Fibroblast of mammary gland (primary cell): Measurements from ENCODE around the gene RASA3.

ENCODE experiments used
- DNase-seq: peaks from one replicate; pipeline ENCODE4 v3.0.0-alpha.2; 2010; ENCODE audit warnings: low read depth
- H3K4me3 ChIP-seq: 2 replicates; pipeline ENCODE4 v1.5.1; 2011; ENCODE audit warnings: low read depth, mild to moderate bottlenecking, low read length, moderate library complexity; ENCODE audit not compliant: control insufficient read depth
- CTCF ChIP-seq: conservative IDR thresholded peaks from 2 replicates; pipeline ENCODE4 v1.5.1; 2011; ENCODE audit warnings: low read depth, low read length, inconsistent platforms; ENCODE audit not compliant: control insufficient read depth, insufficient read depth

The RASA3 gene

GRCh38 chr13:114059428-114059827, 73.0 kb downstream of the RASA3 start:
- no peak for TF ChIP-seq CTCF
- H3K4me3 ChIP-seq, result no peak overlapping the region
- DNase-seq, result no peak

GRCh38 chr13:114058051-114058867, 74.2 kb downstream of the RASA3 start:
- H3K4me3 ChIP-seq, result no peak overlapping the region
- TF ChIP-seq CTCF, result no peak
- no peak for DNase-seq

DNA sequence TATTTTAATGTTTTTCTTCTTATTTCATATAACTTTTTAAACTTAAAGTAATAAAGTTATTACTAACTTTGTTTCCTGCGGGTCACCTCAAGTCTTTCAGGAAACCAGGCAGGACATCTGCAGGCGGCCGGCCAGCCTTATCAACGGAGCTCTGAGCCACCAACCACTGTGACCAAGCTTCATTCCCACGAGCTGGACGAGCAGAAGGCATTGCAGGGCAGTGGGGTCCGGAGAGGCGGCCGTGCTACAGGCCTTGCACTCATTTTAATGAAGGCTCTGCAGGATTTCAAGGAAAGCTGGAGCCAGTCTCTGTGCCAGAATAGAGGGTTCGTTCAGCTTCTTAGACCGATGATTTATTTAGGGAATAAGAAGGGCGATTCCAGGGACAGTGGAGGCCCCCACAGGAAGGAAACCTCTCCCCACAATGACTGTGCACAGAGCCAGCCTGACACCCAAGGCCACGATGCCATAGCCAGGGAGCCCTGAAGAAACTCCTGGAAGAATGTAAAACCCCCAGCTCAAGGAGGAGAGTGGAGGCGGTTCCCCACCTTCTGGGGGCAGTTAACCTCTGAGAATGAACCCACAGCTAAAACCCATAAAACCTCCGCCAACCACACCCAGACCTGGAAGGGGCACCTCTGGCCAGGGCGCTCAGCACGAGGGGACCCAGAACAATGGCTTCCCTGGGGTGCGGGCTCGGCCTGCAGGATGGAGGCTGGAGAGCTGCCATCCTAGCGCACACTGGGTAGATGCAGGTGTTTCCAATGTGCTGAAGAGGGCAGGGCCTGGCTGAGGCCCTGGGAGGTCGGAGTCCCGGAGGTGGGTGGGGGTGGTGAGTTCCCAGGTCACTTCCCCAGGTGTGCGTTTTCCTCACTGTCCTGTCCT, 75.0 kb downstream of the RASA3 start:
- no peak overlapping the region for H3K4me3 ChIP-seq
- no peak for TF ChIP-seq CTCF
- no peak for DNase-seq

DNA sequence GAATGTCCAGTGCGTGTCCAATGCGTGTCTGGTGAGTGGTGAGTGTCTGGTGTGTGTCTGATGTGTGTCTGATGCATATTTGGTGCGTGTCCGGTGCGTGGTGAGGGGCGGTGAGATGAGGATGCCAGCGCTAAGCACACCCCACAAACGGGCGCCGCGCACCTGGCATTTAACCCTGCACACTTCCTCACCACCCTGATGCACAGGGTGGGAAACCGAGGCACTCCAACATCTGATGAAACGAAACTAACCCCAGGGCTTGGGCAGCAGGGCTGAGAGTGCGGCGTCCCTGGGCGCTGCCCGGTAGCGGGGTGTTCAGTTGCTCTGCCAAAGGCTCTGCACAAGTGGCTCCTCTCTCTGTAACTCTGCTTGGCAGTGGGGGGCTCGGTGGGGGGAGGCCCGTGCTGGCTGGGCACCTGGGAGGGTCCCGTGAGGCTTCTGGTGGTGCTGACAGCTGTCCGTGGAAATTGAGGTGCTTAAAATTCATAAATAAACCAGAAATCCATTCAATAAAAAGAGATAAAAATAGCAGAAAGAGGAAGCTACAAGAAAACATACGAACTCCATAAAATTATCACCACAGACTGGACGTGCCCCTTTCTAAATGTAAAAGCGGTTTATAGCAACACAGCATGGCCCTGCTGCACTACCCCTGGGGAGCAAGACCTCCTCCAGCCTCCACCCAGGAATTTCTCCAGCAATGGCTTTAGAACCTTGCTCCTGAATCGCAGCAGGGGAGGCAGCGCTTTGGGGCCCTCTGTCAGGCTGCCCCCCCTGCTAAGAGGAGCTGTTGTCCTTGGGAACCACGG, 76.0 kb downstream of the RASA3 start:
- DNase-seq, result no peak
- H3K4me3 ChIP-seq, result no peak overlapping the region
- no peak for TF ChIP-seq CTCF

DNA sequence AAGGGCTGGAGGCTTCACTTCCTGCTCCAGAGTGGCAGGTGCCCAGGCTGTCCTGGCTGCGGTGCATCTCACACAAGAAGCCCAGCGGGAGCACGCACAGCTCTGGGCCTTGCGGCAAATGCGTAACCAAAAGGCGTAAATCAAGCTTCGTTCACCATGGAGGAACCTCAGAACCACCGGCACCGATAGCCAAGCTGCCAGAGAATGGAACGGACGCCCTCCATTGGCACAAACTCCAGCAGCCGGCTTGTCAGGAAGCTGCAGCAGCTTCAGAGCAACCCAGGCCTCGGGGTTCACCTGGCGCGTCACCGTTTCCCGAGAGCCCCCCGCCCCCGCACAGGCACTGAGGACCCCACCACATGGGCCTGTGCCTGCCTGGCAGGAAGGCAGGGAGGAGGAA, 76.7 kb downstream of the RASA3 start:
- DNase-seq, result no peak
- no peak for TF ChIP-seq CTCF
- no peak overlapping the region for H3K4me3 ChIP-seq

- H3K4me3 ChIP-seq, result no peak overlapping the region
- no peak for DNase-seq
- TF ChIP-seq CTCF, result no peak
These were observed 77.5 kb downstream of the RASA3 start for GRCh38 chr13:114054830-114055439.
